Measurements from ENCODE around the gene KIZ.

GRCh38 chr20:21189761-21190523 lies 64.1 kb downstream of the KIZ start:
- TF ChIP-seq CTCF (IDR thresholded peaks at IDR 0.05 in 4 of 5, conservative IDR thresholded peaks at IDR 0.05 in 1 of 5) (no peak), POLR2A (IDR thresholded peaks at IDR 0.05) (no peak)
